NCI-H1694 (cell line): ENCODE measurements around the gene TCEA3.
"Not testable (repeated sequence)": the region's sequence is repeated elsewhere in the genome, so short reads cannot be mapped to it uniquely, and the experiment has no call there.

Experiments used
- DNase-seq: peaks from one replicate; lab custom pipeline; 2025; lab: John Stamatoyannopoulos, UW

TCEA3 gene

GRCh38 chr1:23392125-23392855 is 32.3 kb downstream of the TCEA3 start:
- no peak for DNase-seq

- no peak for DNase-seq
These were observed 34.7 kb downstream of the TCEA3 start for GRCh38 chr1:23389837-23390321.

- DNase-seq, result no peak
These were observed 37.1 kb downstream of the TCEA3 start for GRCh38 chr1:23387494-23387893.

- DNase-seq, result no peak
These were observed 39.4 kb downstream of the TCEA3 start for GRCh38 chr1:23385119-23385621.

- DNase-seq, result no peak
These were observed 40.1 kb downstream of the TCEA3 start for GRCh38 chr1:23384312-23385058.

GRCh38 chr1:23383577-23384311 is 40.8 kb downstream of the TCEA3 start:
- DNase-seq, result no peak

- DNase-seq, result no peak
These were observed 43.2 kb downstream of the TCEA3 start for GRCh38 chr1:23381233-23381885.

- DNase-seq, result no peak
These were observed 43.8 kb downstream of the TCEA3 start for GRCh38 chr1:23380719-23381118.

GRCh38 chr1:23380236-23380635 is 44.3 kb downstream of the TCEA3 start:
- not testable (repeated sequence) for DNase-seq

- no peak for DNase-seq
These were observed 47.4 kb downstream of the TCEA3 start for GRCh38 chr1:23376890-23377811.

GRCh38 chr1:23374079-23374735 is 50.3 kb downstream of the TCEA3 start:
- DNase-seq, result not testable (repeated sequence)

- DNase-seq, result no peak
These were observed 52.3 kb downstream of the TCEA3 start for GRCh38 chr1:23371987-23372880.

- DNase-seq, result no peak
These were observed 53.6 kb downstream of the TCEA3 start for GRCh38 chr1:23370709-23371584.

- no peak for DNase-seq
These were observed 54.2 kb downstream of the TCEA3 start for GRCh38 chr1:23370330-23370708.

- peak; percentile 80 for DNase-seq
These were observed 55.1 kb downstream of the TCEA3 start, which contains the start of gene ZNF436 for GRCh38 chr1:23369335-23370013. Gene ZNF436, minus strand, starts transcription at chr1:23369836. Its CDS starts 1,831 bp downstream, at chr1:23368005.

GRCh38 chr1:23368562-23369334 is 55.8 kb downstream of the TCEA3 start:
- peak; percentile 78 for DNase-seq
